ENCODE measurements around the gene GFOD1. TPM values are rescaled to one million over a fixed set of nuclear protein-coding genes. Genes with fewer than 3 reads are reported as not detected.
"Not testable (repeated sequence)": the region's sequence is repeated elsewhere in the genome, so short reads cannot be mapped to it uniquely, and the experiment has no call there.

Gene GFOD1
- total RNA-seq, 8 experiments from 2014 or later, result 2.8 to 40.0 (median 9.4) TPM

GRCh38 chr6:13452346-13453117 is 34.9 kb downstream of the GFOD1 start:
- Histone ChIP-seq H3K27ac (no peak overlapping the region), H3K4me1 (replicated peaks in 1 of 2) (peaks cover 0 to 15% of the 10 kb centered on the region in 2 donors), H3K4me3 (no peak overlapping the region)
- 77 to 100% (median 93%) methylated on average over 2 to 9 of the region's 11 CpGs; no CpG with 5 or more reads in 1 of the 10 experiments for WGBS, 10 experiments
- in situ Hi-C loops (cut with MboI; ENCODE audit: low pct_unique_long_range_greater_than_20kb in 2 of 9, low sequenced_read_pairs in 9 of 9, unreplicated experiment in 9 of 9), result no loop called here
- ATAC-seq (replicated peaks in 6 of 8), result no peak

GRCh38 chr6:13451181-13451895 is 36.1 kb downstream of the GFOD1 start:
- WGBS, 10 experiments, result 73 to 100% (median 100%) methylated on average over 2 to 8 of the region's 15 CpGs; no CpG with 5 or more reads in 3 of the 10 experiments
- ATAC-seq (replicated peaks in 6 of 8), result no peak
- H3K4me1 ChIP-seq (replicated peaks in 1 of 2), result peaks cover 2 to 18% of the 10 kb centered on the region in 2 donors
- in situ Hi-C loops (cut with MboI; ENCODE audit: low pct_unique_long_range_greater_than_20kb in 2 of 9, low sequenced_read_pairs in 9 of 9, unreplicated experiment in 9 of 9), result no loop called here
- H3K27ac ChIP-seq, result no peak overlapping the region
- no peak overlapping the region for H3K4me3 ChIP-seq

GRCh38 chr6:13450628-13451027 is 36.8 kb downstream of the GFOD1 start:
- WGBS, 10 experiments, result 83 to 100% (median 94%) methylated on average over 1 to 4 of the region's 6 CpGs; no CpG with 5 or more reads in 3 of the 10 experiments
- in situ Hi-C loops (cut with MboI; ENCODE audit: low pct_unique_long_range_greater_than_20kb in 2 of 9, low sequenced_read_pairs in 9 of 9, unreplicated experiment in 9 of 9), result no loop called here
- H3K4me3 ChIP-seq, result no peak overlapping the region
- ATAC-seq (replicated peaks in 6 of 8), result no peak
- peaks cover 9 to 23% of the 10 kb centered on the region in 2 donors for H3K4me1 ChIP-seq (replicated peaks in 1 of 2)
- H3K27ac ChIP-seq, result no peak overlapping the region

- WGBS, 10 experiments, result 79 to 100% (median 90%) methylated on average over 3 to 5 of the region's 5 CpGs; no CpG with 5 or more reads in 4 of the 10 experiments
- in situ Hi-C loops (cut with MboI; ENCODE audit: low pct_unique_long_range_greater_than_20kb in 2 of 9, low sequenced_read_pairs in 9 of 9, unreplicated experiment in 9 of 9), result no loop called here
- H3K4me1 ChIP-seq (replicated peaks in 1 of 2), result peaks cover 9 to 12% of the 10 kb centered on the region in 2 donors
- H3K4me3 ChIP-seq, result no peak overlapping the region
- no peak overlapping the region for H3K27ac ChIP-seq
- ATAC-seq (replicated peaks in 6 of 8), result peak in 1 of 8 experiments; percentile 25
Observed at GRCh38 chr6:13447949-13448724, 39.3 kb downstream of the GFOD1 start.

- Histone ChIP-seq H3K27ac (no peak overlapping the region), H3K4me3 (no peak overlapping the region), H3K4me1 (replicated peaks in 1 of 2) (peaks cover 8 to 9% of the 10 kb centered on the region in 2 donors)
- WGBS, 10 experiments, result 50 to 100% (median 82%) methylated on average over 1 to 5 of the region's 7 CpGs; no CpG with 5 or more reads in 2 of the 10 experiments
- in situ Hi-C loops (cut with MboI; ENCODE audit: low pct_unique_long_range_greater_than_20kb in 2 of 9, low sequenced_read_pairs in 9 of 9, unreplicated experiment in 9 of 9), result no loop called here
- no peak for ATAC-seq (replicated peaks in 6 of 8)
Observed at GRCh38 chr6:13446381-13446780, 41.0 kb downstream of the GFOD1 start.

GRCh38 chr6:13445744-13446115 is 41.7 kb downstream of the GFOD1 start:
- H3K4me3 ChIP-seq, result no peak overlapping the region
- 20 to 100% (median 71%) methylated on average over 1 to 2 of the region's 3 CpGs; no CpG with 5 or more reads in 2 of the 10 experiments for WGBS, 10 experiments
- no peak overlapping the region for H3K27ac ChIP-seq
- H3K4me1 ChIP-seq (replicated peaks in 1 of 2), result peaks cover 8 to 9% of the 10 kb centered on the region in 2 donors
- ATAC-seq (replicated peaks in 6 of 8), result no peak
- in situ Hi-C loops (cut with MboI; ENCODE audit: low pct_unique_long_range_greater_than_20kb in 2 of 9, low sequenced_read_pairs in 9 of 9, unreplicated experiment in 9 of 9), result no loop called here

- H3K4me3 ChIP-seq, result no peak overlapping the region
- in situ Hi-C loops (cut with MboI; ENCODE audit: low pct_unique_long_range_greater_than_20kb in 2 of 9, low sequenced_read_pairs in 9 of 9, unreplicated experiment in 9 of 9), result no loop called here
- 7 to 67% (median 40%) methylated on average over 3 to 9 of the region's 9 CpGs for WGBS, 10 experiments
- peaks cover 8 to 9% of the 10 kb centered on the region in 2 donors for H3K4me1 ChIP-seq (replicated peaks in 1 of 2)
- ATAC-seq (replicated peaks in 6 of 8), result peak in 4 of 8 experiments; percentile 33 to 83 (median 57)
- no peak overlapping the region for H3K27ac ChIP-seq
Observed at GRCh38 chr6:13445005-13445743, 42.2 kb downstream of the GFOD1 start.

- in situ Hi-C loops (cut with MboI; ENCODE audit: low pct_unique_long_range_greater_than_20kb in 2 of 9, low sequenced_read_pairs in 9 of 9, unreplicated experiment in 9 of 9), result no loop called here
- WGBS, 10 experiments, result 50 to 100% (median 83%) methylated on average over 2 to 3 of the region's 3 CpGs
- no peak for ATAC-seq (replicated peaks in 6 of 8)
- no peak overlapping the region for H3K27ac ChIP-seq
- peaks cover 8 to 9% of the 10 kb centered on the region in 2 donors for H3K4me1 ChIP-seq (replicated peaks in 1 of 2)
- H3K4me3 ChIP-seq, result no peak overlapping the region
Observed at GRCh38 chr6:13444604-13445003, 42.8 kb downstream of the GFOD1 start.

- in situ Hi-C loops (cut with MboI; ENCODE audit: low pct_unique_long_range_greater_than_20kb in 2 of 9, low sequenced_read_pairs in 9 of 9, unreplicated experiment in 9 of 9); ATAC-seq (replicated peaks in 6 of 8): not testable (repeated sequence)
- WGBS, 10 experiments, result 69 to 100% (median 96%) methylated on average over 1 to 6 of the region's 6 CpGs
Observed at GRCh38 chr6:13443978-13444377, 43.4 kb downstream of the GFOD1 start.

GRCh38 chr6:13441778-13442177 is 45.6 kb downstream of the GFOD1 start:
- no peak for ATAC-seq (replicated peaks in 6 of 8)
- WGBS, 10 experiments, result 67 to 100% (median 84%) methylated on average over 1 to 4 of the region's 4 CpGs; no CpG with 5 or more reads in 1 of the 10 experiments
- Histone ChIP-seq H3K27ac (no peak overlapping the region), H3K4me3 (no peak overlapping the region), H3K4me1 (replicated peaks in 1 of 2) (peaks cover 11 to 20% of the 10 kb centered on the region in 2 donors)
- in situ Hi-C loops (cut with MboI; ENCODE audit: low pct_unique_long_range_greater_than_20kb in 2 of 9, low sequenced_read_pairs in 9 of 9, unreplicated experiment in 9 of 9), result no loop called here

More at GRCh38 chr6:13443978-13444377, 43.4 kb downstream of the GFOD1 start:
- not testable (repeated sequence) for H3K27ac ChIP-seq; H3K4me1 ChIP-seq (replicated peaks in 1 of 2); H3K4me3 ChIP-seq

- peak in 2 of 8 experiments; percentile 67 to 68 for ATAC-seq (replicated peaks in 6 of 8)
- 33 to 100% (median 89%) methylated on average over 1 of the region's 1 CpG; no CpG with 5 or more reads in 4 of the 10 experiments for WGBS, 10 experiments
- Histone ChIP-seq H3K4me3 (no peak overlapping the region), H3K27ac (no peak overlapping the region), H3K4me1 (replicated peaks in 1 of 2) (peaks cover 3 to 19% of the 10 kb centered on the region in 2 donors)
- in situ Hi-C loops (cut with MboI; ENCODE audit: low pct_unique_long_range_greater_than_20kb in 2 of 9, low sequenced_read_pairs in 9 of 9, unreplicated experiment in 9 of 9), result no loop called here
Observed at GRCh38 chr6:13439644-13440043, 47.8 kb downstream of the GFOD1 start.

- Histone ChIP-seq H3K4me1 (replicated peaks in 1 of 2) (peaks cover 3 to 19% of the 10 kb centered on the region in 2 donors), H3K27ac (no peak overlapping the region), H3K4me3 (no peak overlapping the region)
- in situ Hi-C loops (cut with MboI; ENCODE audit: low pct_unique_long_range_greater_than_20kb in 2 of 9, low sequenced_read_pairs in 9 of 9, unreplicated experiment in 9 of 9), result no loop called here
- no peak for ATAC-seq (replicated peaks in 6 of 8)
- 57 to 100% (median 85%) methylated on average over 1 of the region's 1 CpG; no CpG with 5 or more reads in 2 of the 10 experiments for WGBS, 10 experiments
Observed at GRCh38 chr6:13438126-13438525, 49.3 kb downstream of the GFOD1 start.
